Vein endothelial cell (primary cell): ENCODE measurements around the gene PSMB9. TPM values are rescaled to one million over a fixed set of nuclear protein-coding genes. Genes with fewer than 3 reads are reported as not detected.

ENCODE experiments used
- small RNA-seq: library from RNA; depleted of rRNA; stranded (forward); fragments of <200 nt; gene quantifications from one replicate; pipeline ENCODE3, GENCODE V24; 2012
- total RNA-seq: library from RNA; depleted of rRNA; stranded (reverse); fragments of >200 nt; gene quantifications from 2 replicates; pipeline ENCODE4 v1.2.3, GENCODE V29; 2012

PSMB9 gene
- 2.9 and 3.9 TPM in 2 replicates for total RNA-seq

DNA sequence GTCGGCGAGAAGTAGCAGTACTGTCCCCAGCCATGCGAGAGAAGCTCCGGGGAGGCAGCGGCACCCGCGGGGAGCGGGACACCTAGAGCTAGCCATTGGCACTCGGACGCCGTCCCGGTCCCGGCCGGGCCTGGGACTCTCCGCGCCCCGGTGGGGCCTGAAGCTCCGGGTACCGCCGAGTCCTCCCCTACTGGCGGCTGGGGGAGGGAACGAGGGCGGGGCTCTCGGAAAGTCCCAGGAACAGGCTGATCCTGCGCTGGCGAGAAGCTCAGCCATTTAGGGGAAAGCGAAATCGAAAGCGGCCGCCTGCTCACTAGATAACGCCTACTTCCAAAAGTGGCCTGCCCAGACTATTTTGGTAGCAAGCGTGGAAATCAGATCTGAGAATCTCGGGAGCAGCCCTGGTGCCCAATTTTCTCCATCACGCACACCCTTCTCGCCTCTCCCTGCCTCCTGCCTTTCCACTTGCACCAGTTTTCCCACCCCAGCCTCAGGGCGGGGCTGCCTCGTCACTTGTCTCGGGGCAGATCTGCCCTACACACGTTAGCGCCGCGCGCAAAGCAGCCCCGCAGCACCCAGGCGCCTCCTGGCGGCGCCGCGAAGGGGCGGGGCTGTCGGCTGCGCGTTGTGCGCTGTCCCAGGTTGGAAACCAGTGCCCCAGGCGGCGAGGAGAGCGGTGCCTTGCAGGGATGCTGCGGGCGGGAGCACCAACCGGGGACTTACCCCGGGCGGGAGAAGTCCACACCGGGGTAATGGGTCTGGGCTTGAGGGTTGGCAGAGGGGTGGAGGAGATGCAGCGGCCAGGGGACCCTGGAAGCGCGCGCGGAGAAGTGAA lies at the start of gene PSMB9, which contains the start of gene TAP1:
Gene PSMB9, plus strand, starts transcription at position 652 of the 835 bp plus-strand sequence. Its CDS starts 38 bp downstream, at position 690.
Gene TAP1, minus strand, starts transcription at position 164 of the 835 bp plus-strand sequence. Its CDS starts 68 bp downstream, at position 96.

DNA sequence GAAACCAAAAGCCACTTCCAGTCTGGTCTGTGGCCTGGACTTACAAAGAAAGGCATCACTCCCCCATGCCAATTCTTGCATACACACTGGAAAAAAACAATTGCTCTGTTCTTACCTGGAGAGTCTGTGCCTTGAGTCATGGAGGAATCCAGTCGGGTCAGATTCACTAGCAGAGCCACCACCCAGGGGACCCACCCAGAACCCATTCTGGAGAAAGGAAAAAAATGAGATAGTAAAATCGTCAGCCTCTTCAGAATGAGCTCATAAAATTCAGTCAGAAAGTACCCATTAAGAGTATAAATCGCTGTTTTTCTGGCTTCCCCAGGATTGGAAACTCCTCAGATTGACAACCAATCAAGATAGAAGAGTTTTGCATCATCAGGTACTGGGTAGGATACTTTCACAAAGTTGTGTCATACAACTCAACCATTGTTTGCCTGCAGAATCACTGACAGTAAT lies 37.2 kb upstream of the PSMB9 start, which contains the start of gene HLA-DOB:
Gene HLA-DOB, minus strand, starts transcription at position 257 of the 459 bp plus-strand sequence. Its CDS starts 51 bp downstream, at position 206.

DNA sequence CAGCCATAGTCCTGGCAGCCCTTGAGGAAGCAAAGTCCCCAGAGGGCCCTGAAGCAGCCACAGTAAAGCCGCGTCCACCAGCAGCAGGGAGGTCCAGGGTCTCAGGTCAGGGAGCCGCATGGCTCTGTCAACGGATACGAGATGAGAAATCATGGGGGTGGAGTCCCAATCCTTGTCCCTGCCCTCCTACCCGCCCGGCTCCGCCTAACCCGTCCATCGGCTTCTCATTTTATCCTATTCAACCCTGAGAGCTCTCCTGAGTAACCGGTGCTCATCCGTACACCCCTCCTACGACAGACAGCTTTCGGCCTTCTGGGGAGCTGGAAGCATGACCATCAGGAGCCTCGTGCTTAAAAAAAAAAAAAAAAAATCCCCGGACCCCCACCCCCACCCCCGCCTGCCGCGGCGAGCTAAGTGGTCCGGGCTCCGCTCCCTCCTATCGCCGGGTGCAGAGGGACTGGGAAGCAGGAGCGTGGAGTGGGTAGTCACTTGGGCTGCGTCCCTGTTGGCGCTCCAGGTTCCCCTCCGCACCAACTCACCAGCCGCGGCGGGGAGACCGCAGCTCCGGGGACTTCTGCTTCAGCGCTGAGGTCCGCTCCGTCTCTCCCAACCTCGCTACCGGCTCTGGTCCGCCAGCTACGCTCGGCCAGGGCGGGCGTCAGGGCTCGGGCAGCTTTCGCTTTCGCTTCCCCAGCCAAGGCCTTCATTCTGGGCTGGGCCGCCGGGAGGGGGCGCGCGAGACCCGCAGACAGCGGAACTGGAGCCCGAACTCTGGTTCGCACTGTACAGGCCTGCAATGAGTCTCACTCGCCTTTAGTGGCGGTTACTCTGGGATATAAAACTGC lies 15.7 kb upstream of the PSMB9 start, which contains the start of gene TAP2:
Gene TAP2, minus strand, starts transcription at position 626 of the 845 bp plus-strand sequence. Its CDS starts 506 bp downstream, at position 120.

DNA sequence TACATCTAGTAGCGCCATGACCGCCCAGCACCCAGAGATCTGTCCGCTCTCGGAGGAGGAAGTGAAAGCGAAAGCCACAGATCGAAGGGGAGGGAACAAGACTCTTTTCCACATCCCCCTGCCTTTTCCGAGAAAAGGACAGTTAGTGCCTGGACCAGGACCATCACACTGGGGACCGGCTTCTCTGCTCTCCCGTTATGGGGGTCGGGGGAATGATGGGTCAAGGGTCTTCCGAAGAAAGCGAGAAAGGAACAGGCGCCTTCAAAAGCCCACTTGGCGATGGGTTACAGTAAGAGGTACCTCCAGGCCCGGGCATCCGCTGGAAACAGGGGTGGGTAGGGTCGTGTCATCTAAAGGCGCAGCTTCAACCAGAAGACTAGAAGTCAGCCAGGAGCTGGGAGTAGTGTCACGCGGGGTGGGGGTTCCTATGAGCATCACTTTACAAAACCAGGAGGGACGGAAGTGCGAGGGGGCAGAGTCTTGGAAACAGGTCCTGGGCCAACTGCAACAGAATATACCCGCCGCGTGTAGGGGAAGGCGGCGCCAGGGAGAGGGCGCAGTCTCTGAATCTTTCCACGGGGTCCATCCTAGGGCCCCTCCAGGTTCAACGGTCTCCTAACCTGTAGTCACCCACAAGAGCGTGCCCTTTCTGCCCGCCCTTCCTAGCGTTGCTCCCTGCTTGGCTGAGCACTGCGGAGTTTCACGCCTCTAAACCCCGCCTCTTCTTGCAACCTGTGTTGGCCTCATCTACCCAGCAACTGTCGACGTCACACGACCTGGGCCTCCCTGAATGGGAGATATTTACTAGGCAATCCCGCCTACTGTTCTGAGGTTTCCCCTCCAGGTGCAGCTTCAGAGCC lies 9.8 kb upstream of the PSMB9 start, which contains the start of gene PSMB8:
Gene PSMB8, minus strand, starts transcription at position 69 of the 860 bp plus-strand sequence. Its CDS starts 51 bp downstream, at position 18.

Small RNA genes within 50 kb of the gene (small RNA-seq; reads per million reads assigned to genes)
- gene HLA-Z, result not detected

Other genes starting within 250 kb of the PSMB9 start
- gene HLA-DQA1, start 216.8 kb upstream of the PSMB9 start, total RNA-seq, result not detected in 2 replicates
- not detected in 2 replicates for gene HLA-DQB1, start 187.5 kb upstream of the PSMB9 start, total RNA-seq
- gene HLA-DQA2, start 112.8 kb upstream of the PSMB9 start, total RNA-seq, result 0.19 TPM in 1 of 2 replicates, not detected in the other
- not detected in 2 replicates for gene HLA-DQB2, start 90.7 kb upstream of the PSMB9 start, total RNA-seq
- under 0.01 and 0.19 TPM in 2 replicates for gene HLA-DOB, start 37.2 kb upstream of the PSMB9 start, total RNA-seq
- 18.3 and 21.6 TPM in 2 replicates for gene TAP2, start 15.5 kb upstream of the PSMB9 start, total RNA-seq
- gene PSMB8, start 10.1 kb upstream of the PSMB9 start, total RNA-seq, result 32.2 and 34.3 TPM in 2 replicates
- 25.5 and 29.3 TPM in 2 replicates for gene TAP1, start 488 bp upstream of the PSMB9 start, total RNA-seq
- gene HLA-DMB, start 86.8 kb downstream of the PSMB9 start, total RNA-seq, result 0.96 and 1.3 TPM in 2 replicates
- gene HLA-DMA, start 98.9 kb downstream of the PSMB9 start, total RNA-seq, result 0.48 and 2.0 TPM in 2 replicates
- 128 and 139 TPM in 2 replicates for gene BRD2, start 114.4 kb downstream of the PSMB9 start, total RNA-seq
- gene HLA-DOA, start 155.4 kb downstream of the PSMB9 start, total RNA-seq, result not detected in 2 replicates
- gene HLA-DPA1, start 219.5 kb downstream of the PSMB9 start, total RNA-seq, result 0.33 TPM in 1 of 2 replicates, not detected in the other
- gene HLA-DPB1, start 221.8 kb downstream of the PSMB9 start, total RNA-seq, result 1.6 and 7.5 TPM in 2 replicates